Ascending aorta (tissue), 2 donors: Measurements from ENCODE around the gene PLEKHB2. TPM values are rescaled to one million over a fixed set of nuclear protein-coding genes. Genes with fewer than 3 reads are reported as not detected.
"Not testable (repeated sequence)": the region's sequence is repeated elsewhere in the genome, so short reads cannot be mapped to it uniquely, and the experiment has no call there.

Source experiments
- DNase-seq, 2 donors: peaks; one replicate each; pipeline ENCODE4 v3.0.0-alpha.2; 2019; ENCODE audit warnings: low spot score in 2 of 2
- H3K27ac ChIP-seq, 2 donors: fragments of 200-600 bp; sonication (generic); one replicate each; pipeline ENCODE4 v1.5.1; 2016 to 2017; ENCODE audit warnings: mild to moderate bottlenecking in 1 of 2
- H3K27me3 ChIP-seq: fragments of 200-600 bp; sonication (generic); one replicate; pipeline ENCODE4 v1.5.1; 2017
- H3K36me3 ChIP-seq, 2 donors: fragments of 200-600 bp; sonication (generic); one replicate each; pipeline ENCODE4 v1.5.1; 2016
- H3K4me1 ChIP-seq, 2 donors: fragments of 200-600 bp; sonication (generic); one replicate each; pipeline ENCODE4 v1.5.1; 2016 to 2017; ENCODE audit warnings: mild to moderate bottlenecking in 1 of 2
- H3K4me3 ChIP-seq, 2 donors: fragments of 200-600 bp; sonication (generic); one replicate each; pipeline ENCODE4 v1.5.1; 2016 to 2017; ENCODE audit warnings: mild to moderate bottlenecking in 1 of 2
- H3K9me3 ChIP-seq, 2 donors: fragments of 200-600 bp; sonication (generic); one replicate each; pipeline ENCODE4 v1.5.1; 2016
- CTCF ChIP-seq, 3 experiments: fragments of 200-600 bp in 2 of 3; fragments of 450-650 bp in 1 of 3; sonication (generic) in 2 of 3; IDR thresholded peaks; one replicate each; pipeline ENCODE4 v1.5.1; 2016 to 2019; ENCODE audit warnings: antibody characterized with exemption in 3 of 3, mild to moderate bottlenecking in 1 of 3, moderate library complexity in 1 of 3
- intact Hi-C: fragments of 100-400 bp; cut with DNase I; formaldehyde crosslinking; loops from one replicate; pipeline ENCODE4 v1.15.1; 2023
- total RNA-seq: library from RNA; depleted of rRNA; stranded (reverse); fragments of >200 nt; gene quantifications from one replicate; pipeline ENCODE4 v1.1.0, GENCODE V29; 2016

The PLEKHB2 gene
- total RNA-seq, 1 donor from 2014 or later = 61.7 TPM

- Histone ChIP-seq H3K27me3 (no peaks in the 10 kb centered on the region), H3K36me3 (peaks cover 34 to 65% of the 10 kb centered on the region in 2 donors), H3K4me3 (no peak overlapping the region), H3K4me1 (no peaks in the 10 kb centered on the region), H3K27ac (no peak overlapping the region), H3K9me3 (no peaks in the 10 kb centered on the region)
- intact Hi-C loops = no loop called here
- TF ChIP-seq CTCF (IDR thresholded peaks at IDR 0.05) = no peak
- no peak for DNase-seq
Measured at GRCh38 chr2:131148426-131148825, 43.3 kb downstream of the PLEKHB2 start.

GRCh38 chr2:131150109-131150508, 45.0 kb downstream of the PLEKHB2 start:
- H3K4me3 ChIP-seq, DNase-seq, H3K27ac ChIP-seq, H3K4me1 ChIP-seq, H3K27me3 ChIP-seq, H3K9me3 ChIP-seq: not testable (repeated sequence)
- H3K36me3 ChIP-seq = peaks cover 27 to 50% of the 10 kb centered on the region in 2 donors
- intact Hi-C loops = loop anchor here (5.0 kb wide), 1 partner anchor 342 kb away; the partner anchor contains the start of gene MZT2A

GRCh38 chr2:131151398-131151797, 46.3 kb downstream of the PLEKHB2 start:
- no peaks in the 10 kb centered on the region for H3K4me1 ChIP-seq
- H3K27ac ChIP-seq = no peak overlapping the region
- no peaks in the 10 kb centered on the region for H3K9me3 ChIP-seq
- H3K4me3 ChIP-seq = no peak overlapping the region
- no peaks in the 10 kb centered on the region for H3K27me3 ChIP-seq
- no peak for TF ChIP-seq CTCF (IDR thresholded peaks at IDR 0.05)
- no peak for DNase-seq
- intact Hi-C loops = loop anchor here (5.0 kb wide), 1 partner anchor 341 kb away; the partner anchor contains the start of gene MZT2A
- peaks cover 20 to 42% of the 10 kb centered on the region in 2 donors for H3K36me3 ChIP-seq

- Histone ChIP-seq H3K4me3 (no peak overlapping the region), H3K27me3 (no peaks in the 10 kb centered on the region), H3K4me1 (no peaks in the 10 kb centered on the region), H3K27ac (no peak overlapping the region), H3K36me3 (peaks cover 14 to 35% of the 10 kb centered on the region in 2 donors), H3K9me3 (no peaks in the 10 kb centered on the region)
- no peak for DNase-seq
- intact Hi-C loops = loop anchor here (5.0 kb wide), 1 partner anchor 340 kb away; the partner anchor contains the start of gene MZT2A
- no peak for TF ChIP-seq CTCF (IDR thresholded peaks at IDR 0.05)
Measured at GRCh38 chr2:131152074-131152473, 46.9 kb downstream of the PLEKHB2 start.

GRCh38 chr2:131153529-131153928, 48.4 kb downstream of the PLEKHB2 start:
- intact Hi-C loops = loop anchor here (5.0 kb wide), 1 partner anchor 339 kb away; the partner anchor contains the start of gene MZT2A

More at GRCh38 chr2:131153529-131153928, 48.4 kb downstream of the PLEKHB2 start:
- no peak overlapping the region for H3K4me3 ChIP-seq
- H3K27me3 ChIP-seq = no peaks in the 10 kb centered on the region
- no peak for TF ChIP-seq CTCF (IDR thresholded peaks at IDR 0.05)
- no peak for DNase-seq
- no peaks in the 10 kb centered on the region for H3K9me3 ChIP-seq
- no peak overlapping the region for H3K27ac ChIP-seq
- peaks cover 3 to 21% of the 10 kb centered on the region in 2 donors for H3K36me3 ChIP-seq
- H3K4me1 ChIP-seq = no peaks in the 10 kb centered on the region
